Adipose tissue (tissue), 3 donors: ENCODE data around the gene ADGRL2. TPM values are rescaled to one million over a fixed set of nuclear protein-coding genes. Genes with fewer than 3 reads are reported as not detected.

Experiments used
- H3K27ac ChIP-seq: one replicate; pipeline ENCODE4 v1.5.1; 2013; ENCODE audit warnings: low read depth, low read length
- WGBS, 3 donors: extraction: QIAGEN DNeasy Blood & Tissue Kit; methylation state at CpG; one replicate each; pipeline ENCODE4 v1.1.7; 2013; 5-methylcytosine and 5-hydroxymethylcytosine counted together
- polyA plus RNA-seq, 3 donors: library from polyadenylated mRNA; stranded (reverse); fragments of 200-250 nt; gene quantifications; one replicate each; pipeline ENCODE4 v1.2.3, GENCODE V29; 2013
- donor health status: healthy with polysubstance abuse.
- donor health status: Bipolar disorder and iron deficiency.
- donor health status: healthy.

Gene ADGRL2
- polyA plus RNA-seq, 3 donors: 11.9 to 28.8 (median 18.4) TPM

GRCh38 chr1:82007804-82008203 is 207.1 kb downstream of the ADGRL2 start:
- H3K27ac ChIP-seq: no peak overlapping the region

- H3K27ac ChIP-seq: no peak overlapping the region
Measured at GRCh38 chr1:82013702-82014101, 213.0 kb downstream of the ADGRL2 start.

- 79 to 93% (median 92%) methylated on average over 6 of the region's 6 CpGs for WGBS, 3 donors
- H3K27ac ChIP-seq: no peak overlapping the region
Measured at GRCh38 chr1:82015444-82015843, 214.7 kb downstream of the ADGRL2 start.

DNA sequence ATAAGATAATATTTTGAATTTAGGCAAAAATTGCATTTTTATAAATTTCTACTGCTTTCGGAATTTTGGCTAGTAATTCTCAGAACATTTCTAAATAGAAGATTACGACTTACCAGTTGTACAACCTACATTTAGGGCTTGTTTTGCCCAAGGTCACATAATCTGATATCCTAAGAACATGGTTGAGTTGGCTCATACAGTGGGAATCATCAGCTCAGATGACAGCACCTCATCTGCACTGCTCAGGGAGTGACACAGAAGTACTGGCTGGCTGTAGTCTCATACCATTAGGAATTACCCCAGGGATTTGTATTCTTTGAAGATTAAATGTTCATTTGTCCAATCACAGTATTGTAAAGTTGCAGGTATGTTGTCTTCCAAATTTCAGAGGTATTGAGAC is 217.6 kb downstream of the ADGRL2 start:
- H3K27ac ChIP-seq: no peak overlapping the region
- 84 to 96% (median 90%) methylated on average over 2 of the region's 2 CpGs for WGBS, 3 donors

DNA sequence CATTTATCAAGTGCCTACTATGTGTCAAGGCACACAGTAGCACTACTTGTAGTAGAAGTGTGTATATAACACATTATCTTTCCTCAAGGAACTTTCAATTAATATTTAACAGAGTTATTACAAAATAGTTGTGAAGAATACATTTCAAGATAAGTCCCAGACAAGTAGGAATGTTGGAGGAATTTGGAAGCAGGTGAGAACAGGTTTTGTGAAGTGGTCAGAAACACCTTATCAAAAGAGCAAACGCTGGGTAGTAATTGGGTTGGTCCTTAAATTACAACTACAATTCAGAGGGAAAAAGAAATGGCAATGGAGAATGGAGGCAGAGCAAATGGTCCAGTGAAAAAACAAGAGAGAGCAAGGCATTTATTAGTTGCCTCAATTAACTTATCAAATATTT is 218.8 kb downstream of the ADGRL2 start:
- H3K27ac ChIP-seq: no peak overlapping the region
- 45 to 79% (median 77%) methylated on average over 1 of the region's 1 CpG for WGBS, 3 donors

- no peak overlapping the region for H3K27ac ChIP-seq
- WGBS, 3 donors: 89 to 92% (median 90%) methylated on average over 3 of the region's 3 CpGs
Measured at GRCh38 chr1:82030830-82031229, 230.1 kb downstream of the ADGRL2 start.

DNA sequence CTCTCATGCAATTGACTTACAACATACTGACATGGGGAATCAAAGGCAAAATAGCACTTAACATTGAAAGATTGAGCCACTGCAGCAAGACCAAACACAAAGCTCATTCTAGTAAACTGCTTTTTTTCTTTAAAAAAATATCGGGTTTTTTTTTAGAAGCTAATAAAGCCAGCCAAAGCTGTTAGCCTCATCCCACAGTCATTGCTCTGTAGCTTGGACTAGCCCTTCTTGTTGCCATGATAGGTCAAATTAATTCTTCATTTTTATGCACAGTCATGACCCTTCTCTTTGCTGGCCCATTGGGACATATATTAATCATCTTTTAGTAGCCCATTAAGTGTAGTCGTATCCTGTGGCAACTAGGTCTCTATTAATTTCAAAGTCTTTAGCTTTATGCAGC is 231.3 kb downstream of the ADGRL2 start:
- H3K27ac ChIP-seq: no peak overlapping the region
- 62 to 86% (median 78%) methylated on average over 2 of the region's 2 CpGs for WGBS, 3 donors

DNA sequence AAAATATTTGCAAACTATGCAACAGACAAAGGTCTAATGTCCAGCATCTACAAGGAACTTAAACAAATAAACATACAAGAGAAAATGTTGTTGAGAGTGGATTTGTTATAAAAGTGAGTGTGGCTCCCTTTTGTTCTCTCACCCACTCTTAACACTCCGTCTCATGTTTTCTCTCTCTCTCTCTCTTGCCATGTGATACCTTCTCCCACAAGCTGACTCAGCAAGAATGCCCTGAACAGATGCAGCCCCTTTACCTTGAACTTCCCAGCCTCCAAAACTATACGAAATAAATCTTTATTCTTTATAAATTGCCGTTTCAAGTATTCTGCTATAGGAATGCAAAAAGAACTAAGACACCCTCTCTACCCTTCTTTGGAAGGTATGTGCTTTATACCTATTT is 234.1 kb downstream of the ADGRL2 start:
- 88 to 94% (median 88%) methylated on average over 3 of the region's 3 CpGs for WGBS, 3 donors

More for the DNA sequence above, 234.1 kb downstream of the ADGRL2 start:
- H3K27ac ChIP-seq: no peak overlapping the region
